BE2C (cell line): Measurements from ENCODE around the gene ISOC2.
A peak's percentile ranks its signal among the peaks of the same experiment; 100 is the strongest.
"Not testable (repeated sequence)": the region's sequence is repeated elsewhere in the genome, so short reads cannot be mapped to it uniquely, and the experiment has no call there.

Source experiments
- DNase-seq: peaks from one replicate; pipeline ENCODE4 v3.0.0-alpha.2; 2020
- H3K27me3 ChIP-seq: fragments of 250-450 bp; sonication (Bioruptor Pico); 2 replicates; pipeline ENCODE4 v1.5.1; 2020; ENCODE audit warnings: mild to moderate bottlenecking
- H3K36me3 ChIP-seq: fragments of 250-450 bp; sonication (Bioruptor Pico); 2 replicates; pipeline ENCODE4 v1.5.1; 2020; ENCODE audit warnings: mild to moderate bottlenecking
- H3K4me1 ChIP-seq: fragments of 250-450 bp; sonication (Bioruptor Pico); 2 replicates; pipeline ENCODE4 v1.5.1; 2020
- H3K4me3 ChIP-seq: 2 replicates; pipeline ENCODE4 v1.5.1; 2011; ENCODE audit warnings: low read depth, low read length
- H3K9me3 ChIP-seq: fragments of 250-450 bp; sonication (Bioruptor Pico); 2 replicates; pipeline ENCODE4 v1.5.1; 2020
- CTCF ChIP-seq: IDR thresholded peaks from 2 replicates; pipeline ENCODE4 v1.5.1; 2012; ENCODE audit warnings: mild to moderate bottlenecking, low read depth, low read length

ISOC2 gene

GRCh38 chr19:55452749-55453346, 8.6 kb downstream of the ISOC2 start:
- Histone ChIP-seq H3K27me3 (peaks cover 19% of the 10 kb centered on the region), H3K36me3 (peaks cover 3% of the 10 kb centered on the region; the same call in 1 of the 2 replicates), H3K4me1 (no peaks in the 10 kb centered on the region), H3K4me3 (peak overlapping the region; percentile 59), H3K9me3 (no peaks in the 10 kb centered on the region)
- no peak for TF ChIP-seq CTCF
- peak; percentile 97 for DNase-seq

GRCh38 chr19:55451965-55452748, 9.3 kb downstream of the ISOC2 start:
- H3K36me3 ChIP-seq = peaks cover 3% of the 10 kb centered on the region; the same call in 1 of the 2 replicates
- H3K9me3 ChIP-seq = no peaks in the 10 kb centered on the region
- DNase-seq = no peak
- peaks cover 23% of the 10 kb centered on the region for H3K27me3 ChIP-seq
- no peak for TF ChIP-seq CTCF
- no peaks in the 10 kb centered on the region for H3K4me1 ChIP-seq
- H3K4me3 ChIP-seq = peak overlapping the region; percentile 59

- Histone ChIP-seq H3K9me3 (no peaks in the 10 kb centered on the region), H3K4me3 (no peak overlapping the region), H3K36me3 (peaks cover 3% of the 10 kb centered on the region; the same call in 1 of the 2 replicates), H3K27me3 (peaks cover 28% of the 10 kb centered on the region), H3K4me1 (no peaks in the 10 kb centered on the region)
- no peak for DNase-seq
- no peak for TF ChIP-seq CTCF
Measured at GRCh38 chr19:55451163-55451964, 10.1 kb downstream of the ISOC2 start.

- Histone ChIP-seq H3K4me1 (no peaks in the 10 kb centered on the region), H3K36me3 (no peaks in the 10 kb centered on the region), H3K27me3 (peaks cover 41% of the 10 kb centered on the region), H3K9me3 (no peaks in the 10 kb centered on the region), H3K4me3 (no peak overlapping the region)
- no peak for DNase-seq
- no peak for TF ChIP-seq CTCF
Measured at GRCh38 chr19:55449469-55449868, 12.0 kb downstream of the ISOC2 start.

- H3K4me1 ChIP-seq, DNase-seq, H3K9me3 ChIP-seq, H3K36me3 ChIP-seq, H3K4me3 ChIP-seq: not testable (repeated sequence)
- peaks cover 53% of the 10 kb centered on the region for H3K27me3 ChIP-seq
Measured at GRCh38 chr19:55448175-55448490, 13.3 kb downstream of the ISOC2 start.

GRCh38 chr19:55447421-55448174, 13.8 kb downstream of the ISOC2 start:
- H3K4me3 ChIP-seq = no peak overlapping the region
- TF ChIP-seq CTCF = peak; percentile 9; the same call in 1 of the 2 replicates
- H3K27me3 ChIP-seq = peaks cover 58% of the 10 kb centered on the region
- no peaks in the 10 kb centered on the region for H3K9me3 ChIP-seq
- no peaks in the 10 kb centered on the region for H3K36me3 ChIP-seq
- DNase-seq = peak; percentile 67
- no peaks in the 10 kb centered on the region for H3K4me1 ChIP-seq
